Hematopoietic multipotent progenitor cell (in vitro differentiated cells): Measurements from ENCODE around the gene NCK2. TPM values are rescaled to one million over a fixed set of nuclear protein-coding genes. Genes with fewer than 3 reads are reported as not detected.
A peak's percentile ranks its signal among the peaks of the same experiment; 100 is the strongest.

ENCODE experiments used
- DNase-seq, 3 donors: peaks; one replicate each; pipeline ENCODE4 v3.0.0-alpha.2; 2011 to 2015; ENCODE audit warnings: low read depth in 2 of 3, low spot score in 2 of 3
- total RNA-seq: library from RNA; depleted of rRNA; stranded (reverse); fragments of >200 nt; gene quantifications from one replicate; pipeline ENCODE4 v1.2.3, GENCODE V29; 2012

The NCK2 gene
- total RNA-seq, 1 donor = 43.4 TPM

DNA sequence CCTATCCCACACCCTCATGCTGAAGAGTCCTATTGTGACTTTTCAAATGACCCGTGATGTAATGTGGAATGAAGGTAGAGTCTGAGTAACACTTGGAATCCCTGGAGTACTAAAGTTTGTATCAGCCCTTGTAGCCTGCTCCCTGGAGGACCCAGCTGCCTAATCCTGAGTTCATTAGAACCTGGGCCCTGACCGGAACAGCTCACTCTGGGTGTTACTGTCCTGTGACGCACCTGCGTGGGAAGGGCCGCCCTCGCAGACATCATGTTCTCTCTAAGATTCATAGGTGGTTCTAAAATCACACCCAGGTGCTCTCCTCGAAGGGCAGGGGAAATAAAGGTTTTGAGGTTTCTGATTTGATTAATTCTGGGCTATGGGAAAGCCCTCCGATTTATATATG is 62.3 kb downstream of the NCK2 start:
- DNase-seq = no peak

DNA sequence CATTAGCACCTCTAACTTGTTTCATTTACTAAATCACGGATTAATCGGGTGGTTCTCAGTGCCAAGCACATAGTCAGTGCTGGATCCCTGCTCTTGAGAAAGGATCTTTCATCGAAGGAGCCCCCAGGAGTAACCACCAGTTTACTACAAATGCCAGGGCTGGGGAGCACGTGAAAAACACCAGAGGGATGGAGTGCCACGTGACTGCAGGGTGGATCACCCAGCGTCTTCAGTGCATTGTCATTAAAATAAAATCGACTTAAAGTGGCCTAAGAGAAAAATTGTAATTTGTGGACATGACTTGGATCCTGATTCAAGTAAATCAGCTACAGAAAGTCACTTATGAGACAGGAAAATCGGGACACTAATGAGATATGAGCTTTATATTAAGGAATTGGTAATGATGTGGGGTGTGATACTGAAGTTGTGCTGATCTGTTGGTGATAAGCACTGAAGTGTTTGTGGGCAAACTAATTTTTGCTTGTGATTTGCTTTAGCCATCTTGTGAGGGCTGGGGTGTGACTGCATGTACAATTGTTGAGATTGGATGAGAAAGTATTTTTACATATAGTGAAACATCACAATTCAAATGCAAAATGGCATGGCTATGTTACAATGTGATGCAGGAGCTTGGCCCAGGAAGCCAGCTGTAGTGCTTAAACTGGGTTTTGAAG is 63.8 kb downstream of the NCK2 start:
- DNase-seq = no peak

DNA sequence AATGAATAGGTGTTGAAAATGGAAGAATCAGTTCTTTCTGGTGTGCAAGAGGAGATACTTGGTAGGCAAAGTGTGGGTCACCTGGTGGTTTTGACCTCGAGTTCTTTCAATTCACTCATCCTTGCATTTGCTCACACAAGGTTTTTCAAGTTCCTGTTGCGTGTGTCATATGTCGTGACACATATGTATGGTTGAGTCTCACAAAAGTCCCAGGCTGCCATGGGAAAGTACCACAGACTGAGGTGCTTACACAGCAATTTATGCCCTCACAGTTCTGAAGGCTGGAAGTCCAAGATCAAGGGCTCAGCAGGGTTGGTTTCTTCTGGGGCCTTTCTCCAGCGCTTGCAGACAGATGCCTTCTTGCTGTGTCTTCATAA is 64.4 kb downstream of the NCK2 start:
- DNase-seq = no peak

DNA sequence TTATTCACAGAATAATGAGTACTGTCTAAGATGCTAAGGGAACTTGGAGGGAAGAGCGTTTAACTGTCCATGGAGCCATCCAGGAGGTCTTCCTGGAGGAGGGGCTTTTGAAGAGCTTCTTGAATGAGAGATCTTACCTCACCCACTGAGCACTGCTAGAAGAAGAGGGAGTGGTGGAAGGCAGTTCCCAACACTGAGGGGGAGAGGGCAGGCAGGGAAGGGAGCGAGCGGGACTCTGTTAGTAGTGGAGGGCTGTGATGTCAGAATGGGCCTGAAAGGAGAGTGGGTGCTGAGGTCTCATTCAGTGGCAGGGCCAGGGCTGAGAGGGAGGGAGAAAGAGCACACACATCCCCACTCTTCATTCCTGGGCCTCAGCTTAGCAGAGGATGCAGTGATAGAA is 65.0 kb downstream of the NCK2 start:
- no peak for DNase-seq

DNA sequence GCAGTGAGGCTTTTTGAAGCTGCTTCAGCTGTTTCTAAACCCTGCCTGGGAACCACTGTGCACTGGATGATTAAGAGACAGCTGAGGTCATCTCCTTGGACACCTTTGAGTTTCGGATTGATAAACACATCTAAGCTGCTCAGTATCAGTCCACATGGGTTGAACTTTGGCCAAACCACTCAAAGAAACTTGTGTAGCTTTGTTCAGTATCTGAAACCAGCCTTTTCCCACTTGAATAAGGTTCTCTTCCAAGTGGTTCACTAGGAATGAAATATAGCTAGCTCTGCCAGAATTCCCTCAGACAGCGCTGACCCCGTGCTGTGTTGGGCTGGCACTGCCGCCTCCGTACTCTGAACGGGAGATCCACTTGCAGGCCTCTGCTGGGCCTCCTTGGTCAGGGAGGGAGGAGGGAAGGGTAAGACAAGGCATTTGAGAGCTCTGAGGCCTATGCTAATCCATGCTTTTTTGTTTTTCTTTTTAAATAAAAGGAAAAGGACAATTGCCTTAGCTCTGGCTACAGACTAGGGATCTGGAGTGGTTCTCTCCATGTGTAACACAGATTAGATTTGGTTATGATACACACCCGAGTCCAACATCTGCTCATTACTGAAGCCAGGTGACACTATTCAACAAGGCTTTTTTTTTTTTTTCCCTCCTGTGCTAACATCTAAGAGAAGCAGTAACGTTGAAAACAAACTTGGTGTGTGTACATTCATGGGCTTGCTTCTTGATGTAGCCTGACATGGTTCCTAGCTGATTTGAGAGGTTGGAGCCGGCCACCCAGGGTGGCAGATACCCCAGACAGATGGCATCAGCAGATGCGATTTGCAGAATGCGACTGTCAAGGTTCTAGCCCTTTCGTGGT is 67.7 kb downstream of the NCK2 start:
- no peak for DNase-seq

DNA sequence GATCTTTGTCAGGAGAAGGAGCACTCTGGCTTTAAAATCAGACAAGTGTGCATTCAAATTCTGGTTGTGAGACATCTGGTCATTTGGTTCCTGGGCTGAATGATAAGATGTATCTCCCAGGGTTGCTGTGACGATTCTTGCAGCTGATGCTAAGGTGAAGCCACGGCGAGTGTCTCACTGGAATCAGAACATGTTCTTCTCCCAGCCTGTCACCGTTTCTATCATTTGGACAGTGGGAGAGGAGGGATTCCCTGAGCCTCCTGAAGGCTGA is 68.3 kb downstream of the NCK2 start:
- no peak for DNase-seq

DNA sequence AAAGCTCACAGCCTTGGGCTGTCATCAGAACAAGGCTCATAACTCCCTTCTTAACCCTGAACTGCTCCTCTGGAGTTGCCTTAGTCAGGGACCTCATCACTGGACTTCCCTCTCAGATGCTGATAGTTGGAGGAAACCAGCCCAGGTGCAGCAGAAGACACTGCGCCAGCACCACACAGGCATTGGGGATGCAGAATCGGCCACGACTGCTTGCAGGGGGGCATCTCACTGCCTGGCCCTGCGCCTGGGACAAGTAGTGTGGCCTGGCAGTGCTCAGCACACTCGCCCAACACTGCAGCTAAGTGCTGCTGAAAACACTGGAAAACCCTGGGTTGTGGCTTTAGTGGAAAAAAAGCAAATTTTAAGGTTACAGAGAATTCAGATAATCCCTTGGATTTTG is 68.7 kb downstream of the NCK2 start:
- no peak for DNase-seq

DNA sequence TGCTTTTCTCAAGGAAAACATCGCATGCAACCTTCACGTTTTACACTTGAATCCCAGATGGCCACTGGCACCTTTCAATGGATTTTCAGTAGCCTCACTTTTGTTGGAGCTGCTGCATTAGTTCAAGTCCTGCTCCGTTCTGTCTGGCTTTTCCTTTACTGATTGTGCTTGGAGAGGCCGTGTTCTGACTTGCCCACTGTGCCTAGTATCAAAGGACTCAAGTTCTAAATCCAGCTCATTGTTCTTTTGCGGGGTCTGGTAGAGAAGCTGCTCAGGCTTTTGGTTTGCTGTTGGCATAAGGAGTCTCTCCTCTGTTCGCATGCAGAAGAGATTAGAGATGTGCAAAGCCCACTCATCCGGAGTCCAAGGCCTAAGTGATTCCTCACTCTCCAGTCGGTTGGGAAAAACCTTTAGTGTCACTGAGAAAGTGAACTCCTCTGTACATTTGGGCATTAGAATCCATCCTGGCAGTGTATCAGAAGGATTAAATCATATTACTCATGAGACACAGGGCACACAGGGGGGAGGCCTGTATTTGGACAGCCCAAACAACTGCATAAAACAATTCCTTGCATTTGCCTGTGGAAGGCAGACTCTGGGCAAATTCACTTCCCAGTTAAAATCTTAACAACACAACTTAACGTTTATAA is 69.7 kb downstream of the NCK2 start:
- DNase-seq = no peak

DNA sequence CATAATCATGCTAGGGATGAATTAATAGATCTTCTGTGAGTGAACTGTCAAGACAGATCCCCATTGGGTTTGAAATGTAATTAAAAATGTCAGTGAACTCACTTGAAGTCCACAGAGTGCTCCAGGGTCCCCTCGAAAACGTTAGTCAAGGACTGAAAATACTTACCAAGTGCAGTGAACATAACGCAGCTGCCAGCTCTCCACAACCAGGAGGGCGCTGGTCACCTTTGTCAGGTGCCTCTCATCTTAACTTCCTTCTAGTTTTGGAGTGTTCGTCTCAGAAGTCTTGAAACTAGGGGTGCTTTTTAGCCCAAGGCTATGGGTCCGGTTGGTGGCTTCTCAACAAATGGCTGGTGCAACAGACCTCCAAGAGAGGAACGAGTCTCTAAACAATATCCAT is 70.7 kb downstream of the NCK2 start:
- no peak for DNase-seq

DNA sequence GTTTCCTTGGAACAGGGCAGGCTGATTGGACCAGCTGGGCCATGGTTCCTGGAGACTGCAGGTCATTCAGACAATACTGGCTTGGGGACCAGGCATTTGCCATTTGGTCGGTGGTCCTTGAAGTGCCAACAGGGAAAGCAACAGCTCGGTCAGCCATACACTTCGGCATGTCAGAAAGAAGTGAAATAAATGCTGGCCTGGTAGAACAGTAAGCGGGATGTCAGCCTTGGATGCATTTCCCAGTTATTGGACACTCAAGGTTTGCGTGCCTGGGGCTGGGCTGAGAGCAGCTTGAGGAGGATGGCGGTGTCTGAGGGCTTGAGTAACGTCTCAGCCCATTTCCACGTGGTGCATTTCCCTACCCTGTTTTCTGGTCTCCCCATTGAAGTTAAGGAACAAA is 75.4 kb downstream of the NCK2 start:
- no peak for DNase-seq

DNA sequence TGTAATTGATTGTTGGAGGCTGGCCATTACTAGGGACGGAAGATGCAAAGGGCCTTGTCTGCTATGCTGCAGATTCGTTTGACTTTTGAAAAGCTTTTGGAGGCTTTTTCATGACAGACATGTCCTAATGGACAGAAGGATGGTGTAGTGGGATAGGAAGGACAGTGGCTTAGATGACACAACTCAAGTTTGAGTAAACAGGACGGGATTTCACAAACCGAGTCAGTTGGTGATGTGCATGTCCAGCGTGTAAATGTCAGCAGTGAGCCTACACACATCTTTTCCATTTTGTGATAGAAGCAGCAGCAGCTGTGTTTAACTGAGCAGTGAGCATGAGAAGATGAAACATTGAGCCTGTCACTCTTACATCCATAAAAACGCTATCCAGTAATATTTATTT is 76.0 kb downstream of the NCK2 start:
- no peak for DNase-seq

DNA sequence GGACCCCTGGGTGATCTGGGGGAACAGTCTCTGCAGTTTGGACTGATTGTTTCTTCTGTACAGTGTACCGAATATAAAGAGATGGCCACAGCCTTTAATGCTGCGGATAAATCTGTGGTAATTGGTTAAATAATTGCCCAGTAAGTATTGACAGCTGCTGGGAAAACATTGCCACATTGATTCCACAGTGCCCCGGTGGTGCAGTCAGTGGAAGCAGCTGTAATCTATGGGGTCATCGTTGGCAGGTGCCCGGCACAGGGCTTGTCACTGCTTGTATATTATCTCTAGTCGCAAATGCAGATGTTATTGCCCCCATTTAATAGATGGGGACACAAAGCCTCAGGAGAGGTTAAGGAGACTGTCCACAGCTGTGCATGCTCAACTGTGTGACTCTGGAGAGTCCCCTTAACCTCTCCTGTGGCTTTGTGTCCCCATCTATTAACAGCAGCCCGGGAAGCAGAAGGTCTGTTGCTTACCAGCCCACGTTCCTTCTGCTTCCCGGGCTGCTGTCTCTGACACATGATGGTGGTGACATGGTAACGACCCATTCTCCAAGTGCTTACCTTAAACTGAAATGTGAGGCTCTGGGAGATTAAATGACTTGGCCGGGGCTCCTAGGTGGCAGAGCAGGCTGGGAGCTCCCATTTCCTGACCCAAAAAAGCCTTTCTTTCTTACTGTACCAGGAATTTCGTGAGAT is 76.9 kb downstream of the NCK2 start:
- no peak for DNase-seq

DNA sequence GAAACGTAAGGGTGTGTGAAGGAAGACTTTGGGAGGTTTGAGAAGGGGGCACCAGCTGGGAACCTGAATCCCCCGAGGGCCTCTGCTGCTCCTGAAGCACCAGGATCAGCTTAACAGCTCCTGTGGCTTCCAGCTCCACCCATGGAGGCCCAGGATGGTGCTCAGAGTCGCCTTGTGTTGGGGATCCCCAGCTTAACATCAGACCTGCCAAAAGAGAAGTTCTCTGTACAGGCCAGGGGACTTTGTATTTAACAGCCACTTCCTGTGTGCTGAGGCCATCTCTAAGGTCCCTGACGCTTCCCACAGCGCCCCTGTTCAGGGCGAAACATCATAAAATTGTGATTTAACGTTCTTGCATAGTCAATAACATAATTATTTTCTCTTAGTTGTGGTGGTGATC is 77.5 kb downstream of the NCK2 start:
- no peak for DNase-seq

DNA sequence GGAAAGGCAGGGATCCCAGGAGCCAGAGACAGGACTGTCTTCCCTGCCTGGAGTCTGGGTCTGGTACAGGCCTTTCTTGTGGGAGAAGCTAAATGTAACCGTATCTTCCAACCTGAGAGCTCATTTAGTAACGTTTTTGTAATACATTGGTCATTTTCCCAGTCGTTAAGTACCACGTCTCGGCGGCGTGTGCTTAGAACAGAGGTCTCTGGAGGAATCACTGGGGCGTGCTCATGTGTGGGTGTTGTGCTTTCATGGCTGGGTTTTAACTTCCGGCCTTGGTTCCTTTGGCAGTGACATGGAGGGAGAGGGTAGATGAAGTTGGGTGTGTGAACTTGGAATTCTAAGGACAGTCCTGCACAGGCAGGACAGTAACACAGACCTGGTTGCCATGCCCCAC is 79.7 kb downstream of the NCK2 start:
- DNase-seq = no peak

DNA sequence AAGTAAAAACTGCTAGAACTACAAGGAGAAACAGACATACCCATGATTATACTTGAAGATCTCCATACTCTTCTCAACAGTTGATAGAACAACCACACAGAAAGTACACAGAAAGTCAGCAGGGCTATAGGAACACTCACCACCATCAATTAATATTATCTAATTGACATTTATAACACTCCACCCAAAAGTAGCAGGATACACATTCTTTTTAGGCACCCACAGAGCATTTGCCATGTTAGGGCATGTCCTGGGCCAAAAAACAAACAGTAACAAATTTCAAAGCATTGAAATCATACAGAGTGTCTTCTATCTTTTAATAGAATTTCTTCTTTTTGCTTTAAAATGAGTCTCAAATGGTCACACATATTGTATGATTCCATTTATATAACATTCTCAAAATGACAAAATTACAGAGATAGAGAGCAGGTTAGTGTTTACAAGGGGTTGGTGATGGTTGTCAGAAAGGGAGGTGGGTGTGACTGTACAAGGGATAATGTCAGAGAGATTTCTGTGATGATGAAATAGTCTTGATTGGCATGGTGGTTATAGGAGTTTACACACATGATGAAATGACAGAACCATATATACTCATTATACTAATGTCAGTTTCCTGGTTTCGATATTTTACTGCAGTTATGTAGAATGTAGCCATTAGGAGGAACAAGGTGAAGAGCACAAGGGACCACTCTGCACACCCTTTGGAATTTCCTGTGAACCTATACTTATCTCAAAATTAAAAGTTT is 82.8 kb downstream of the NCK2 start:
- DNase-seq = peak in 1 of 3 donors; percentile 7

DNA sequence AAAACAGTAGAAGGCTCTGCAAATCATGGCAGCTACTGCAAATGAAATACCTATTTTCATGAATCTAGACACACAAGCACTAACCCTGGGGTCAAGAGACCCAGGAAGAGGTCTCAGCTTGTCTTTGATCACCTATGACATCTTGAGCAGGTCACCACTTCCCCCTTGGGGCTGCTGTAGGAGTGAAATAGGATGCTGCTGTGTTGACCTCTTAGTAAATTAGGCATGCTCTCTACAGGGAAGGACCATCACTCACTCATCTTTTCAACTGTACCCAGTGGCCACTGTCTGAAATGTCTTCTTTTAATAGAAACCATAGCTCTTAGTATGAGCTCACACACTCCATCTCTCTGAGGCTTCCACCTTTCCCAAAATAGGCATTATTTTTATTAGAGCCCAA is 83.8 kb downstream of the NCK2 start:
- DNase-seq = no peak

DNA sequence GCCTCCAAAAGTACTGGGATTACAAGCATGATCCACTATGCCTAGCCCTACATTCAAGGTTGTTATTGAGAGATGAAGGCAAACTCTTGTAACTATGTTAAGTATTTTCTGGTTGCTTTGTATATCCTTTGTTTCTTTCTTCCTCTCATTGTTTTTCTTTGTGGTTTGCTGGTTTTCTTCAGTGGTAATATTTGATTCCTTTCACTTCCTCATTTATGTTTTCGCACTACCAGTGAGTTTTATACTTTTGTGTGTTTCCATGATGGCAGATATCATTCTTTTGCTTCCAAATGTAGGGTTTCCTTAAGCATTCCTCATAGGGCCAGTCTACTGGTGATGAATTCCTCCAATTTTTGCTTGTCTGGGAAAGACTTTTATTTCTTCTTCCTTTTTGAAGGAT is 90.2 kb downstream of the NCK2 start:
- peak in 2 of 3 donors; percentile 35 to 70 for DNase-seq

DNA sequence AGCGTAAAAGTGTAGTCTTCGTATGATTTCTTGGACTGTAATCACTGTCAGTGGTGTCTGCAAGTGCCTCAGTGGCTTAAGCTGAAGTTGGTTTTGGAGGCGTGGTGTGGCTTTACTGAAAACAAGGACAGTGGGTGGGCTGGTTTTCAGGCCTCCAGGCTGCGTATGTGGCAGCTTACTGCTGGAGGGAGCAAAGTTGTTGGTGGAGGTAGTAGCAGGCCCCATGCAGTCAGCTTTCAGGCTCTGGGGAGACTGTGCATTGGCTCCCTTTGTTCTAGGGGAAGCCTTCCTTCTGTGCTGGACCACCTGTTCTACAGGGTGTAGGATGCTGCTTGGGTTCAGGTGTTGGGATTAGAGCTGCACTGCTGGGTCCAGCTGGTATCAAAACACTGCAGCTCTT is 91.6 kb downstream of the NCK2 start:
- DNase-seq = no peak

DNA sequence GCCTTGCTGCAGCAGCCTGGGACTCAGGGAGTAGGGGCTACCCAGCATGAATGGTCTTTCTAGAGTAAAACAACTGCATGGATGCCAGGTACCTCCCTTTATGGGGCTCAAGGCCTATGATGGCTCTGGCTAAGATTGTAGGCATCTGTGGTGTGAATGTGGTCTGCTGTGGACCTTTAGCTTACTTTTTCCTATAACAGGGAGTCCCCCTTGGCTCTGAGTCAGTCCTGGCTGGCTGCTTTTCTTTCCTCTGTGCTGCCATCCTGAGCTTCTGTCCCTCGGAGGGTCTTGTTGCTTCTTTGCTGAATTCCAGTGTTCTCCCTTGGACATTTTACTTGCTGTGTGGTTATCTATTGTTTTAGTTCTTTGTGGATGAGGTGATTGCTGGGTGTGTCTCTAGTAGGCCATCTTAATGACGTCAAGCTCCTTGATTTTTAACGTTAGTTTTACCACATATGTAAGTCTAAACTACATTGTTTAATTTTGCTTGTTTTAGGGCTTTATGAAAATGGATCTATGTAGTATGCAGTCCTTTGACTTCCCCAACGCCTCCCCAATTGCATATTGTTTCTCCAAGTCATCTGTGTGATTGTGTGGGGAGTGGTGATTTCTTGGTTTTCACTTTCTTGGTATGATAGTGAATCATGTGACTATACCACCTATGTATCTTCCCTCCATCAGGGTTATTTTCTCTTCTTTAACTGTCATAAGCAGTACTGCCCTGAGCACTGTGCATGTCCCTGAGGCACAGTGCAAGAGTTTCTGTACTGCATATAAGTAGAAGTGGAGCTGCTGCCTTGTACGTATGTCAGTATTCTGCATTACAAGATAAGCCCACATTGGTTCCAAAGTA is 92.4 kb downstream of the NCK2 start:
- DNase-seq = no peak

DNA sequence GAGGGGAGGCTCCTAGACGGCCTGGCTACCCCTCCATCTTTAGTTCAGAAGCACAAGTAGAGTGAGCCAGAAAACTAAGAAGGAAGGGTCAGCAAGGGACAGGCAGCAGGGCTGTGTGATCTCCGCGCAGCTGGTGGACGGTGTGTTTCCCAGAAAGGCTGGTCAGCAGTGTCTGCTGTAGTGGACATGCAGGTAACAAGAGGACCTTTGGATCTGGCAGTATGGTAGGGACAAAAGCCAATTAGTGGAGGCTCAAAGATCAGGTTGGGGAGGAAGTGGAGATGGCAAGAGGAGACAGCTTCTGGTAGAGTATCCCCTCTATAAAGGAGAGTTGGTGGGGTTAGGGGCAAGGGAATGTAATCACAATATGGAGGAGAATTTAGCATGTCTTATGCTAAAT is 95.1 kb downstream of the NCK2 start:
- no peak for DNase-seq
